Endothelial cell of umbilical vein (primary cell): ENCODE data around the gene RYR2. TPM values are rescaled to one million over a fixed set of nuclear protein-coding genes. Genes with fewer than 3 reads are reported as not detected.

Experiments used
- BruUV-seq: library from RNA; stranded (reverse); fragments of 400-500 nt; replicated peaks from 2 replicates; lab custom pipeline; 2021; lab: Mats Ljungman, UMichigan
- CTCF ChIA-PET: fragments of 300-600, 350-600 bp; sonication (Branson Sonifier 250); formaldehyde crosslinking; loops from one replicate; lab custom pipeline; 2021; ENCODE audit warnings: antibody characterized with exemption, inconsistent platforms; lab: Charles Lee
- POLR2A ChIA-PET: fragments of 300-600, 350-600 bp; sonication (Branson Sonifier 250); formaldehyde crosslinking; loops from one replicate; lab custom pipeline; 2021; ENCODE audit warnings: antibody characterized with exemption, inconsistent platforms; lab: Charles Lee
- DNase-seq: peaks from one replicate; pipeline ENCODE4 v3.0.0-alpha.2; 2011; ENCODE audit warnings: low read depth, low spot score
- FAIRE-seq: peaks from 2 replicates; lab custom pipeline; 2011; peaks lifted over from hg19 to GRCh38; lab: Jason Lieb, UNC
- H2AFZ ChIP-seq: 2 replicates; pipeline ENCODE4 v1.6.0; 2012; ENCODE audit warnings: low read depth, low read length, control low read depth, inconsistent platforms
- H3K27ac ChIP-seq: 2 replicates; pipeline ENCODE4 v1.5.1; 2011; ENCODE audit warnings: low read depth, mild to moderate bottlenecking, control low read depth, low read length, moderate library complexity; ENCODE audit not compliant: insufficient read depth
- H3K27me3 ChIP-seq, 2 experiments: 2 replicates each; pipeline versions ENCODE4 v1.6.0 to v1.6.1; 2011; ENCODE audit warnings: low read length in 2 of 2, mixed read lengths in 1 of 2; ENCODE audit not compliant: control insufficient read depth in 2 of 2, insufficient read depth in 2 of 2
- H3K36me3 ChIP-seq, 2 experiments: 2 replicates in 1 of 2; 3 replicates in 1 of 2; pipeline ENCODE4 v1.5.1; 2011; ENCODE audit warnings: low read length in 2 of 2, mild to moderate bottlenecking in 1 of 2, moderate library complexity in 1 of 2; ENCODE audit not compliant: control insufficient read depth in 2 of 2, insufficient read depth in 2 of 2; ENCODE audit errors: extremely low read depth in 1 of 2
- H3K4me1 ChIP-seq: 3 replicates; pipeline ENCODE4 v1.5.1; 2011; ENCODE audit warnings: mild to moderate bottlenecking, low read length; ENCODE audit not compliant: control insufficient read depth, insufficient read depth; ENCODE audit errors: extremely low read depth
- H3K4me2 ChIP-seq: 2 replicates; pipeline ENCODE4 v1.6.1; 2011; ENCODE audit warnings: low read length, control low read depth, mixed read lengths; ENCODE audit not compliant: insufficient read depth
- H3K4me3 ChIP-seq, 3 experiments: fragments of 200-600 bp in 1 of 3; sonication (generic), shearing (Covaris generic) in 1 of 3; replicated peaks in 1 of 3; 2 replicates each; pipeline ENCODE4 v1.5.1; 2011 to 2016; ENCODE audit warnings: control low read depth in 3 of 3, low read length in 3 of 3, mild to moderate bottlenecking in 2 of 3, inconsistent platforms in 1 of 3, low read depth in 1 of 3, moderate library complexity in 1 of 3; ENCODE audit not compliant: insufficient read depth in 1 of 3
- H3K79me2 ChIP-seq: 2 replicates; pipeline ENCODE4 v1.6.0; 2012; ENCODE audit warnings: low read length, inconsistent platforms; ENCODE audit not compliant: control insufficient read depth, insufficient read depth
- H3K9ac ChIP-seq: replicated peaks from 2 replicates; pipeline ENCODE3; 2011; ENCODE audit warnings: low read length, control low read depth; ENCODE audit not compliant: insufficient read depth; ENCODE audit errors: extremely low read depth
- H3K9me1 ChIP-seq: replicated peaks from 3 replicates; pipeline ENCODE4 v1.6.0; 2011; ENCODE audit warnings: mild to moderate bottlenecking, low read length; ENCODE audit not compliant: control insufficient read depth, insufficient read depth; ENCODE audit errors: extremely low read depth
- H3K9me3 ChIP-seq: replicated peaks from 2 replicates; pipeline ENCODE4 v1.5.1; 2012; ENCODE audit warnings: low read length, inconsistent platforms; ENCODE audit not compliant: control insufficient read depth, insufficient read depth
- H4K20me1 ChIP-seq: replicated peaks from 2 replicates; pipeline ENCODE3; 2011; ENCODE audit warnings: mild to moderate bottlenecking, low read length; ENCODE audit not compliant: control insufficient read depth, insufficient read depth; ENCODE audit errors: extremely low read depth
- EZH2 ChIP-seq: IDR thresholded peaks from 2 replicates; pipeline ENCODE4 v1.6.1; 2012; ENCODE audit warnings: borderline replicate concordance, low read depth, mild to moderate bottlenecking, moderate library complexity, low read length, inconsistent platforms; ENCODE audit not compliant: severe bottlenecking
- FOS ChIP-seq: IDR thresholded peaks from 2 replicates; pipeline ENCODE4 v1.6.1; 2011; ENCODE audit warnings: mild to moderate bottlenecking, low read length, moderate library complexity, borderline replicate concordance; ENCODE audit not compliant: insufficient read depth
- GATA2 ChIP-seq: IDR thresholded peaks from 2 replicates; pipeline ENCODE4 v1.7.0; 2011; ENCODE audit warnings: low read depth, mild to moderate bottlenecking, moderate library complexity, mixed read lengths, low read length; ENCODE audit not compliant: insufficient read length, insufficient read depth
- JUN ChIP-seq: IDR thresholded peaks from 2 replicates; pipeline ENCODE4 v1.6.1; 2011; ENCODE audit warnings: borderline replicate concordance, low read depth; ENCODE audit not compliant: insufficient read length, insufficient read depth
- MYC ChIP-seq: IDR thresholded peaks from one replicate; pipeline ENCODE4 v1.6.1; 2011; ENCODE audit warnings: mild to moderate bottlenecking, low read depth, low read length
- POLR2A ChIP-seq: IDR thresholded peaks from 2 replicates; pipeline ENCODE4 v1.6.1; 2012; ENCODE audit warnings: low read depth, mild to moderate bottlenecking, control low read depth, low read length
- POLR2AphosphoS5 ChIP-seq: IDR thresholded peaks from 2 replicates; pipeline ENCODE4 v1.6.1; 2012; ENCODE audit warnings: low read depth, mild to moderate bottlenecking, control low read depth, low read length, moderate library complexity; ENCODE audit not compliant: insufficient read depth
- dilution Hi-C: fragments of 300-500 bp; cut with MboI; formaldehyde crosslinking; loops from one replicate; pipeline ENCODE4 v1.15.0; 2019; ENCODE audit warnings: low sequenced_read_pairs; ENCODE audit not compliant: extremely low pct_ligation_motif_present
- intact Hi-C: fragments of 100-400 bp; cut with micrococcal nuclease; formaldehyde crosslinking; loops from one replicate; pipeline ENCODE4 v1.10.0; 2022
- polyA plus RNA-seq, 4 experiments: library from polyadenylated mRNA; depleted of rRNA in 3 of 4; stranded (reverse) in 3 of 4; unstranded in 1 of 4; fragments of >200 nt; gene quantifications; 2 replicates each; pipeline versions ENCODE4 v1.2.1 to v1.2.3, GENCODE V29; 2011 to 2012; ENCODE audit warnings: missing spikeins in 1 of 4
- total RNA-seq: library from RNA; stranded (reverse); gene quantifications from 2 replicates; pipeline ENCODE4 v1.2.3, GENCODE V29; 2021
- TF ChIP-seq, protein P1 (sequence below), 2 donors: IDR thresholded peaks; 1 replicate in 1 of 2; 2 replicates in 1 of 2; pipeline ENCODE4 v1.5.1; 2011; ENCODE audit warnings: low read length in 2 of 2, mild to moderate bottlenecking in 2 of 2, moderate library complexity in 2 of 2, control low read depth in 1 of 2, inconsistent platforms in 1 of 2, low read depth in 1 of 2; ENCODE audit not compliant: insufficient read depth in 1 of 2; ENCODE audit errors: extremely low read depth in 1 of 2
- TF ChIP-seq, protein P2 (sequence below): IDR thresholded peaks from 2 replicates; pipeline ENCODE4 v1.6.1; 2011; ENCODE audit not compliant: insufficient read depth, insufficient read length

Gene RYR2
- total and polyA plus RNA-seq, 2 donors (not counting 3 experiments of a cell fraction or from before 2014, with no cell fraction given): not detected

DNA sequence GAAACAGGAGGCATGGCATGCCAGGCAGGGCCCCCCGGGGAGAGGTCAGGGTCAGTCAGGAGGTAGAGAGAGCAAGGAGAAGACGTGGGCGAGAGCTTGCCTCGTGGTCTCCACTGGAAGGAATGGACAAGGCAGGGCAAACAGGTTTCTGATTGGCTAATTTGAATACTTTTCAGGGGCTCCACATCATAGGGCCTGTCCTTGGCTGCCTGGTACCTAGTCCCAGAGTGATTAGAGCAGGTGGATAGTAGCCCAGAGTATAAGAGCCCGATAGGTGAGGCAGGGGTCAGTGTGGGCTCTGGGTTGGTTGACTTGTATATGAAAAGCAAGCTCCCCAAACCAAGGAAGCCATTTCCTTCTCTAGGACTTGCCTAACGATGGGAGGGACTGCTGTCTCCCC is 670.1 kb downstream of the RYR2 start:
- no peak overlapping the region for H3K4me3 ChIP-seq
- no peaks in the 10 kb centered on the region for H3K4me1 ChIP-seq
- BruUV-seq: no TSS peak
- DNase-seq: no peak
- no peak overlapping the region for H3K27ac ChIP-seq
- H3K4me2 ChIP-seq: no peak overlapping the region
- dilution Hi-C loops (no loop called here), intact Hi-C loops (no loop called here)
- peaks cover 2% of the 10 kb centered on the region for H3K9me3 ChIP-seq
- no peaks in the 10 kb centered on the region for H4K20me1 ChIP-seq
- H2AFZ ChIP-seq: no peak overlapping the region
- CTCF ChIA-PET: no interaction called here
- no peaks in the 10 kb centered on the region for H3K9me1 ChIP-seq
- H3K79me2 ChIP-seq: no peaks in the 10 kb centered on the region
- POLR2A ChIA-PET: no interaction called here
- H3K9ac ChIP-seq: no peak overlapping the region
- no peaks in the 10 kb centered on the region for H3K36me3 ChIP-seq
- no peak for FAIRE-seq
- TF ChIP-seq GATA2 (no peak), EZH2 (no peak), JUN (no peak), FOS (no peak), MYC (no peak), POLR2A (no peak), POLR2AphosphoS5 (no peak)
- TF ChIP-seq, protein P1, sequence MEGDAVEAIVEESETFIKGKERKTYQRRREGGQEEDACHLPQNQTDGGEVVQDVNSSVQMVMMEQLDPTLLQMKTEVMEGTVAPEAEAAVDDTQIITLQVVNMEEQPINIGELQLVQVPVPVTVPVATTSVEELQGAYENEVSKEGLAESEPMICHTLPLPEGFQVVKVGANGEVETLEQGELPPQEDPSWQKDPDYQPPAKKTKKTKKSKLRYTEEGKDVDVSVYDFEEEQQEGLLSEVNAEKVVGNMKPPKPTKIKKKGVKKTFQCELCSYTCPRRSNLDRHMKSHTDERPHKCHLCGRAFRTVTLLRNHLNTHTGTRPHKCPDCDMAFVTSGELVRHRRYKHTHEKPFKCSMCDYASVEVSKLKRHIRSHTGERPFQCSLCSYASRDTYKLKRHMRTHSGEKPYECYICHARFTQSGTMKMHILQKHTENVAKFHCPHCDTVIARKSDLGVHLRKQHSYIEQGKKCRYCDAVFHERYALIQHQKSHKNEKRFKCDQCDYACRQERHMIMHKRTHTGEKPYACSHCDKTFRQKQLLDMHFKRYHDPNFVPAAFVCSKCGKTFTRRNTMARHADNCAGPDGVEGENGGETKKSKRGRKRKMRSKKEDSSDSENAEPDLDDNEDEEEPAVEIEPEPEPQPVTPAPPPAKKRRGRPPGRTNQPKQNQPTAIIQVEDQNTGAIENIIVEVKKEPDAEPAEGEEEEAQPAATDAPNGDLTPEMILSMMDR (IDR thresholded peaks at IDR 0.05; ENCODE audit: extremely low read depth in 1 of 2, insufficient read depth in 1 of 2, low read depth in 1 of 2, low read length in 2 of 2): no peak
- TF ChIP-seq, protein P2, sequence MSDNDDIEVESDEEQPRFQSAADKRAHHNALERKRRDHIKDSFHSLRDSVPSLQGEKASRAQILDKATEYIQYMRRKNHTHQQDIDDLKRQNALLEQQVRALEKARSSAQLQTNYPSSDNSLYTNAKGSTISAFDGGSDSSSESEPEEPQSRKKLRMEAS: no peak
- no peaks in the 10 kb centered on the region for H3K27me3 ChIP-seq
